SK-N-MC (cell line): Measurements from ENCODE around the gene SIPA1L3.

ENCODE experiments used
- EZH2 ChIP-seq: fragments of 200-600 bp; sonication (generic); IDR thresholded peaks from one replicate; pipeline ENCODE4 v1.6.1; 2017; ENCODE audit warnings: antibody characterized with exemption
- FOXP2 ChIP-seq: optimal IDR thresholded peaks from 2 replicates; pipeline ENCODE3; 2011; ENCODE audit warnings: mild to moderate bottlenecking, moderate library complexity; ENCODE audit not compliant: insufficient read depth; ENCODE audit errors: extremely low read length, control extremely low read depth
- POLR2AphosphoS5 ChIP-seq: IDR thresholded peaks from 2 replicates; pipeline ENCODE4 v1.6.1; 2012; ENCODE audit warnings: mild to moderate bottlenecking, low read depth, low read length, borderline replicate concordance

GRCh38 chr19:38183251-38183897, 276.4 kb downstream of the SIPA1L3 start:
- TF ChIP-seq EZH2 (no peak), FOXP2 (no peak), POLR2AphosphoS5 (no peak)
